Tibial artery (tissue), 4 donors: ENCODE results near the gene USE1.

ENCODE experiments used
- DNase-seq, 2 donors: peaks; one replicate each; pipeline ENCODE4 v3.0.0-alpha.2; 2019
- H3K27ac ChIP-seq, 2 donors: fragments of 200-600 bp; sonication (generic) in 1 of 2; 1 replicate in 1 of 2; 2 replicates in 1 of 2; pipeline ENCODE4 v1.5.1; 2018 to 2019; ENCODE audit warnings: mild to moderate bottlenecking in 1 of 2
- H3K27me3 ChIP-seq, 2 donors: fragments of 200-600 bp; sonication (generic) in 1 of 2; one replicate each; pipeline versions ENCODE4 v1.5.1 to v1.6.0; 2016 to 2019
- H3K36me3 ChIP-seq, 3 donors: fragments of 200-600 bp; sonication (generic) in 2 of 3; one replicate each; pipeline ENCODE4 v1.5.1; 2016 to 2019; ENCODE audit warnings: mild to moderate bottlenecking in 2 of 3
- H3K4me1 ChIP-seq, 4 donors: fragments of 200-600 bp; sonication (generic) in 2 of 4; 1 replicate in 3 of 4; 2 replicates in 1 of 4; pipeline ENCODE4 v1.5.1; 2016 to 2019
- H3K4me3 ChIP-seq, 2 donors: fragments of 200-600 bp; sonication (generic) in 1 of 2; 1 replicate in 1 of 2; 2 replicates in 1 of 2; pipeline ENCODE4 v1.5.1; 2018 to 2019; ENCODE audit warnings: mild to moderate bottlenecking in 2 of 2
- H3K9me3 ChIP-seq, 3 donors: fragments of 200-600 bp; sonication (generic) in 1 of 3; one replicate each; pipeline ENCODE4 v1.5.1; 2016 to 2019
- intact Hi-C: fragments of 100-400 bp; cut with DNase I; formaldehyde crosslinking; loops from one replicate; pipeline ENCODE4 v1.15.0; 2023; ENCODE audit warnings: low total_unique reads
- TF ChIP-seq, protein P1 (sequence below), 2 experiments: fragments of 200-600 bp in 1 of 2; fragments of 450-650 bp in 1 of 2; IDR thresholded peaks; one replicate each; pipeline ENCODE4 v1.5.1; 2017 to 2019; ENCODE audit warnings: antibody characterized with exemption in 2 of 2, mild to moderate bottlenecking in 1 of 2, moderate library complexity in 1 of 2

The USE1 gene

DNA sequence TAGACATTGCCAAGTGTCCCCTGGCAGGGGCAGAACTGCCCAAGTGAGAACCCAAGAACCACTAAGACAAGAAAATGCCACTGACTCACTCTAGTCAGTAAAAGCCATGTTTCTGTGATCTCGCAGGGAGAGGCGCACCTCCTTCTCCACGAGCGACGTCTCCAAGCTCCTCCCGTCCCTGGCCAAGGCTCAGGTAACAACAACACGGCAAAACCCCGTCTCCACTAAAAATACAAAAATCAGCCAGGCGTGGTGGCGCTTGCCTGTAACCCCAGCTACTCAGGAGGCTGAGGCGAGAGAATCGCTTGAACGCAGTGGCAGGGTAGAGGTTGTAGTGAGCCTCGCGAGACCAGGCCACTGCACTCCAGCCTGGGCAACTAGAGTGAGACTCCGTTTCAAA is 17.5 kb upstream of the USE1 start:
- Histone ChIP-seq H3K36me3 (peaks cover 86 to 100% (median 87%) of the 10 kb centered on the region in 3 donors), H3K27ac (no peak overlapping the region), H3K9me3 (no peaks in the 10 kb centered on the region), H3K27me3 (no peaks in the 10 kb centered on the region), H3K4me3 (no peak overlapping the region), H3K4me1 (no peaks in the 10 kb centered on the region)
- intact Hi-C loops, result no loop called here
- DNase-seq, result no peak
- TF ChIP-seq, protein P1, sequence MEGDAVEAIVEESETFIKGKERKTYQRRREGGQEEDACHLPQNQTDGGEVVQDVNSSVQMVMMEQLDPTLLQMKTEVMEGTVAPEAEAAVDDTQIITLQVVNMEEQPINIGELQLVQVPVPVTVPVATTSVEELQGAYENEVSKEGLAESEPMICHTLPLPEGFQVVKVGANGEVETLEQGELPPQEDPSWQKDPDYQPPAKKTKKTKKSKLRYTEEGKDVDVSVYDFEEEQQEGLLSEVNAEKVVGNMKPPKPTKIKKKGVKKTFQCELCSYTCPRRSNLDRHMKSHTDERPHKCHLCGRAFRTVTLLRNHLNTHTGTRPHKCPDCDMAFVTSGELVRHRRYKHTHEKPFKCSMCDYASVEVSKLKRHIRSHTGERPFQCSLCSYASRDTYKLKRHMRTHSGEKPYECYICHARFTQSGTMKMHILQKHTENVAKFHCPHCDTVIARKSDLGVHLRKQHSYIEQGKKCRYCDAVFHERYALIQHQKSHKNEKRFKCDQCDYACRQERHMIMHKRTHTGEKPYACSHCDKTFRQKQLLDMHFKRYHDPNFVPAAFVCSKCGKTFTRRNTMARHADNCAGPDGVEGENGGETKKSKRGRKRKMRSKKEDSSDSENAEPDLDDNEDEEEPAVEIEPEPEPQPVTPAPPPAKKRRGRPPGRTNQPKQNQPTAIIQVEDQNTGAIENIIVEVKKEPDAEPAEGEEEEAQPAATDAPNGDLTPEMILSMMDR (IDR thresholded peaks at IDR 0.05), result no peak

DNA sequence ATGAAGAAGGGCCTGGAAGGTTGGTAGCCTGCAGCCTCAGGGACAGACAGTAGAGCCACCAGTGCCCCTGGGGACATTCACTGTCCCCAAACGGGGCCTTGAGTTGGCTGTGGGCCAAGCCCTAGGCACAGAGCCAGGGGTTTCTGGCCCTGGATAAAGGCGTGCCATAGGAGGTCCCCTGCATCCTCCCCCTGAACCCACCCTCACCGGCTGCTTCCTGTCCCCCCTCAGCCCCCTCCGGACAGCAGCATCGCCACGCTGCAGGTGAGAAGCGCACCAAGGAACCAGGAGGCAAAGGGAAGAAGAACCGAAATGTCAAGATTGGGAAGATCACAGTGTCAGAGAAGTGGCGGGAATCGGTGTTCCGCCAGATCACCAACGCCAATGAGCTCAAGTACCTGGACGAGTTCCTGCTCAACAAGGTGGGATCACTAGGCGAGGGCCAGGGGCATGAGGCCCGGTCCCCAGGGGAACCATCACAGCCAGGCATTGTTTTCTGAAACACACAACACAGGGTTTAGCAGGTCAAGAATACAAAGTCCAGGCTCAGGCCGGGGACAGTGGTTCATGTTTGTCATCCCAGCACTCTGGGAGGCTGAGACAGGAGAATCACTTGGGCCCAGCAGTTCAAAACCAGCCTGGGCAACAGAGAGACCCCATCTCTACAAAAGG is 14.6 kb upstream of the USE1 start:
- no peak for DNase-seq
- no peaks in the 10 kb centered on the region for H3K27me3 ChIP-seq
- intact Hi-C loops, result no loop called here
- H3K36me3 ChIP-seq, result peaks cover 76 to 99% (median 79%) of the 10 kb centered on the region in 3 donors
- H3K27ac ChIP-seq, result no peak overlapping the region
- no peak overlapping the region for H3K4me3 ChIP-seq
- H3K4me1 ChIP-seq, result no peaks in the 10 kb centered on the region
- H3K9me3 ChIP-seq, result no peaks in the 10 kb centered on the region
- TF ChIP-seq, protein P1 (IDR thresholded peaks at IDR 0.05), result no peak

DNA sequence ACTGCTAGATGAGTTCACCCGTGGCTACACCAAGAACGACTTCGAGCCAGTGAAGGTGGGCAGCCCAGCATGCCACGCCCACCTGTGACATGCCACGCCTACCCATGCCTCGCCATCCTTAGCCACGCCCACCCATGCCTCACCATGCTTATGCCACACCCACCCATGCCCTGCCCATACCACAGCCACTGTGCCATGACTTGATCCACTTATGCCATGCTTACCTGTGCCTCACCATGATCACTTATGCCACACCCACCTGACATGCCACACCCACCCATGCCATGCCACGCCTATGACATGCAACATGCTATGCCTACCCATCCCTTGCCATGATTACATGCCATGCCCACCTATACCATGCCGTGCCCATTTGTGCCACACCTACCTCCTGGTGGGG is 12.9 kb upstream of the USE1 start:
- no peak overlapping the region for H3K4me3 ChIP-seq
- H3K27me3 ChIP-seq, result no peaks in the 10 kb centered on the region
- no peak for DNase-seq
- H3K36me3 ChIP-seq, result peaks cover 81 to 99% (median 86%) of the 10 kb centered on the region in 3 donors
- no peaks in the 10 kb centered on the region for H3K9me3 ChIP-seq
- no peaks in the 10 kb centered on the region for H3K4me1 ChIP-seq
- TF ChIP-seq, protein P1 (IDR thresholded peaks at IDR 0.05), result no peak
- no peak overlapping the region for H3K27ac ChIP-seq
- intact Hi-C loops, result no loop called here

DNA sequence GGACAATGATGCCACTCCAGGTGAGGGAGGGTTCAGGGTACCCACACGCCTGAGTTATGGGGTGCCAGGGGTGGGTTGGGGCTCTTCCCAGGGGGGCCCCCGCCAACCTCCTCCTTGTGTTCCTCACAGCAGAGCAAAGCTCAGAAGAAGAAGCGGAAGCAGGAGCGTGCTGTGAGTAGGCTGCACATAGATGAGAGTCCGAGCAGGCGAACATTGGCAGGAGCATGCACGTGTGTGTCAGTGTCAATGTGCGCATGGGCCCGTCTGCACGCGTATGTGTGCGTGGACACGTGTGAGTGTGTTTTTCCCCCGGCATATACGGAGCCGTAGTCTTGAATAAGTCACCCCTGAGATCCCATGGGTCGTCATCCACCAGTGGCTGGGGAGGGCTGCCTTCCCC is 12.4 kb upstream of the USE1 start:
- intact Hi-C loops, result no loop called here
- Histone ChIP-seq H3K4me3 (no peak overlapping the region), H3K9me3 (no peaks in the 10 kb centered on the region), H3K4me1 (no peaks in the 10 kb centered on the region), H3K36me3 (peaks cover 76 to 99% (median 86%) of the 10 kb centered on the region in 3 donors), H3K27me3 (no peaks in the 10 kb centered on the region), H3K27ac (no peak overlapping the region)
- DNase-seq, result no peak
- TF ChIP-seq, protein P1 (IDR thresholded peaks at IDR 0.05), result no peak

DNA sequence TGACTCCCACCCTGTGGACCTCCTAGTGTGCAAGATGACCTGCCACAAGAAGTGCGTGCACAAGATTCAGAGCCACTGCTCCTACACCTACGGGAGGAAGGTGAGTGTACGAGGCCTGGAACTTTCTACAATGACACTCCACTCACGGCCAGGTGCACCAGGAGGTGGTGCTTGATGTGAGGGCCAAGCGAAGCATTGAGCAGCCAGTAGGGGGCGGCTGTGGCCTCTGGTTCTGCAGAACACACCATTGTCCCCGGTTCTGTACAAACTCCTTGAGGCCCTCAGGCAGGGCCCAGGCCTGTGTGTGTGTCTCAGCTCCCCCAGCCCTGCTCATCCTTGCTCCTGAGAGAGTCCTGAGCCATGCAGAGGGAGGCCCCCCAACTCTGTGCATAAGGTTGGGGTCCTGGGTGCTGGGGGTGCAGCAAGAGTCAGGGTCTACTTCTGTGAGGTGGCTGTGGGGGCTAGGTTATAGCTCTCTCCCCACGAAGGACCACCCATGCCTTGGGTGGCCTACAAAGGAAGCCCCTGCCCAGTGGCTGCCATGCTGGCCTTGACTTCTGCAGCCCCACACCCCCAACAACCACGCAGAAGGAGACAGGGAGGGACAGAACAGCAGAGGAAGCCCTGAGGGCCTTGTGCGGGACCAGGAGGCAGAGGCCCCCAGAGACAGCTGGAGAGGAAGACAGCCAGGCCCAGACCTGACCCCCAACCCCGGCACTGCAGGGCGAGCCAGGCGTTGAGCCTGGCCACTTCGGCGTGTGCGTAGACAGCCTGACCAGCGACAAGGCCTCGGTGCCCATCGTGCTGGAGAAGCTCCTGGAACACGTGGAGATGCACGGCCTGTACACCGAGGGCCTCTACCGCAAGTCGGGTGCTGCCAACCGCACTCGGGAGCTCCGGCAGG is 9.7 kb upstream of the USE1 start:
- Histone ChIP-seq H3K27me3 (no peaks in the 10 kb centered on the region), H3K4me1 (no peaks in the 10 kb centered on the region), H3K36me3 (peaks cover 81 to 98% (median 85%) of the 10 kb centered on the region in 3 donors), H3K27ac (no peak overlapping the region), H3K9me3 (no peaks in the 10 kb centered on the region), H3K4me3 (no peak overlapping the region)
- TF ChIP-seq, protein P1 (IDR thresholded peaks at IDR 0.05), result peak; percentile 39 to 48
- DNase-seq, result no peak
- intact Hi-C loops, result loop anchor here (5.0 kb wide), 1 partner anchor 77 kb away; the partner anchor contains the start of gene ANKLE1
